ENCODE results near the gene PKNOX2.

PKNOX2 gene

DNA sequence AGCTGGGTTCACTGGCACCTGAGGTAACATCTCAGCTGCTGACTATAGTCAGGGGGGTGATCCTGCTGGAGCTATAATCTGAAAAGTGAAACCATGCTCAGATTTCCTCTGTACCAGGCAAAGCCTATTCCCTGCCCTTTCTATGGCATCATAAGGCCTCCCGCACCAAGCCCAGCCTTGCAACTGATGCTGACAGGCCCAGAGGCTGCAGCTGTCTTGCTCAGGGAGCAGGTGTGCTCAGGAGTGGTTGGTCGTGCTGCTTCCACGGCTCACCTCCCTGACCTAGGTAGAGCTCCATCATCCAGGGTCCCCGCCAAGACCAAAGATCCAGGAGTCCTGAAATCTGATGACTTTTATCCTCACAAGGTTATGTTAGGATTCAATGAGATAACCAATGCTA lies 209.8 kb downstream of the PKNOX2 start:
- H3K9me3 ChIP-seq, result no peaks in the 10 kb centered on the region
- H3K36me3 ChIP-seq (replicated peaks), result no peaks in the 10 kb centered on the region
- H3K27me3 ChIP-seq (ENCODE audit: low read depth), result no peaks in the 10 kb centered on the region
- in situ Hi-C loops (cut with MboI; ENCODE audit: low sequenced_read_pairs), result no loop called here
- no peak for DNase-seq (ENCODE audit: low spot score in 2 of 2)
- no peak overlapping the region for H3K4me3 ChIP-seq
- H3K4me1 ChIP-seq, result no peaks in the 10 kb centered on the region

DNA sequence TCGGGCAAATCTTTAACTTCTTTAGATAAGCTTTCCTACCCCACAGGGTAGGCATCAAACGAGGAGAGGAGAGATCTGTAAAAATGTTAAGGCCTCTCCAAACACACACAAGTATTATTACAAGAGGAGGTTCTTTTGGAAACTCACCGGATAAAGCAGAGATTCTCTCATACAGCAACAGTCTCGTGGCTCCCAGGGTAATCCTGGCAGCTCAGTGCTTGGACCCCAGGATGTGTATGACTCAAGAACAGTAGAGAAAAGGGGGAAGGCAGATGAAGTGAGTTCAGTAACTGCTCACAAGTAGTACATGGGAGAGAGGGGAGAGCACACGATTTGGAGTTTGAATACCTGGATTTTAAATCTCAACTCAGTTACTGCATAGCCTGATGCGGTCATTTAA lies 210.6 kb downstream of the PKNOX2 start:
- H3K36me3 ChIP-seq (replicated peaks), result no peaks in the 10 kb centered on the region
- DNase-seq (ENCODE audit: low spot score in 2 of 2), result no peak
- no peaks in the 10 kb centered on the region for H3K9me3 ChIP-seq
- no peaks in the 10 kb centered on the region; the same call in 1 of the 2 replicates for H3K27me3 ChIP-seq (ENCODE audit: low read depth)
- H3K4me3 ChIP-seq, result no peak overlapping the region
- in situ Hi-C loops (cut with MboI; ENCODE audit: low sequenced_read_pairs), result no loop called here
- no peaks in the 10 kb centered on the region for H3K4me1 ChIP-seq

DNA sequence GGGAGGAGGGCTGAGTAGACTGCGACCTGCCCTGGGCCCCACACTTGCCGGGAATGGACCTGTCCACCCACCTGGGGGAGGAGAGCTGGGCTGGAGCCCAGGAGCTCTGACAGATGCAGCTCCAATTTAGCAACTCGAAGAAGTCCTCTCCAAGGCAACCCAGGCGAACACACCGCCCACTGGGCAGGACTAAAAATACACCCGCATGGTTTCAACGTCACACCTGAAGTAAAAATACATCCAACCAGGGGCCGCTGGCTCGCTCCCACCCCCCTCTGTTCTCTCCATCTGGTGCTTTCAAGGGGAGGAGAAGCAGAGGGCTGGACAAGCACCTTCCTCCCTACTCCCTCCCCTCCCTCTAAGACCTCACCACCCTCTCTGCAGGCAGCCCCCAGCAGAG lies 211.6 kb downstream of the PKNOX2 start:
- H3K4me3 ChIP-seq, result no peak overlapping the region
- in situ Hi-C loops (cut with MboI; ENCODE audit: low sequenced_read_pairs), result no loop called here
- H3K4me1 ChIP-seq, result no peaks in the 10 kb centered on the region
- H3K27me3 ChIP-seq (ENCODE audit: low read depth), result no peaks in the 10 kb centered on the region; the same call in 1 of the 2 replicates
- no peaks in the 10 kb centered on the region for H3K9me3 ChIP-seq
- H3K36me3 ChIP-seq (replicated peaks), result no peaks in the 10 kb centered on the region
- DNase-seq (ENCODE audit: low spot score in 2 of 2), result no peak

DNA sequence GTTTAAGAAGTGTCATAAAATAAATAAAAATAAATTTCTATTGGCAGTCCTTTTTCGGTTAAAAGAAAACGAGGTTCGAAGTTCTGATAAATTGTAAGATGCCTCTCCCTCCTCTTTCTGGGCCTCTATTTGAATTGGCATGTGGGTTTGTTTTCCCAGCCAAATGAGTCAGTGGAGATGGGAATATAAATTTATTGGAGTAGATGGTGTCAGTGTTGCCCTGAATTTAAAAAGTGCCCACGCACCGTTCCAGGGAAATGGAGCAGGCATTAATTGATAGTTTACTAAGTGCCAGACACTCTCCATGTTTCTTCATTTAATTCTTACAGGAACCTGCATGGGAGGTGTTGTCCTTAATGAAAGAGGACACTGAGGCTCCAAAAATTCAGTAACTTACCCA lies 212.3 kb downstream of the PKNOX2 start:
- H3K36me3 ChIP-seq (replicated peaks), result no peaks in the 10 kb centered on the region
- in situ Hi-C loops (cut with MboI; ENCODE audit: low sequenced_read_pairs), result no loop called here
- DNase-seq (ENCODE audit: low spot score in 2 of 2), result no peak
- H3K4me1 ChIP-seq, result no peaks in the 10 kb centered on the region
- H3K9me3 ChIP-seq, result no peaks in the 10 kb centered on the region
- H3K4me3 ChIP-seq, result no peak overlapping the region
- H3K27me3 ChIP-seq (ENCODE audit: low read depth), result no peaks in the 10 kb centered on the region; the same call in 1 of the 2 replicates

DNA sequence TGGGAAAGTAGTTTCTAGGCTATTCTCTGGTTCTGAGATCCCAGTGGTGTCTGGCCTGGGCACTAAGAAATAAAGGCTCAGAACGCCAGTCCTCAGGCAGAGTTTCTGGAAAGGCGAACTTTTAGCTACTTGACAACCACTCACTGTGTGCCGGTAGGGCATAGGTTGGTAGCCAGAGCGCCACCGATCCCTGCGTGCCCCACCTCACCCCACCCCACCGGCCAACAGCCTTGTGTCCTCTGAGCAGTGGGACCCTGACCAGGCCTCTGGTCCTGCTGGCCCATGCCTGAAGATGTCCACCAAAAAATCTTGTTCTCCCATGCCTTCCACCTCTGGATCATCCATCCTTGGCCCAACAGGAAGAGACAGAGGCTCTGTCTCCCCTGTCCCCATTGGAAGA lies 213.5 kb downstream of the PKNOX2 start:
- Histone ChIP-seq H3K9me3 (no peaks in the 10 kb centered on the region), H3K4me3 (no peak overlapping the region), H3K4me1 (no peaks in the 10 kb centered on the region), H3K36me3 (replicated peaks) (no peaks in the 10 kb centered on the region), H3K27me3 (ENCODE audit: low read depth) (no peaks in the 10 kb centered on the region; the same call in 1 of the 2 replicates)
- DNase-seq (ENCODE audit: low spot score in 2 of 2), result no peak
- in situ Hi-C loops (cut with MboI; ENCODE audit: low sequenced_read_pairs), result no loop called here

DNA sequence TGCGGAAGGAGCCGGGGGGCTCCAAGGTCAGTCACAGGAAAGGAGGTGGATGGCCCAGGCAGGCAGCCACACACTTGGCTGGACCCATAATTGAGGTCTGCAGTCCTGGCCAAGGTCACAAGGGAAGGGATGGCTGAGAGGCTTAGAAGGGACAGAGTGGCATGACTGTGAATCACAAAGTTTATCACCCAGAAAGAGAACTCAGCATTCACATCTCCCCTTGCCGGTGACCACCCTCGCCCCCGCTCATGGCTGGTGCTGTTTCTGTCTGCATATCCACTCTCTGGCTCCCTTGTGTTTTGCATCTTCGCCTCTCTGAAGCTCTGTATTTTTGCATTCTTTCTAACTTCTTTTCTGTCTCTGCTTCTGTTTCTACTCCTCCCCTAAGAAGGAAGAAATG lies 214.0 kb downstream of the PKNOX2 start:
- in situ Hi-C loops (cut with MboI; ENCODE audit: low sequenced_read_pairs), result no loop called here
- no peak overlapping the region for H3K4me3 ChIP-seq
- DNase-seq (ENCODE audit: low spot score in 2 of 2), result no peak
- H3K9me3 ChIP-seq, result no peaks in the 10 kb centered on the region
- no peaks in the 10 kb centered on the region; the same call in 1 of the 2 replicates for H3K27me3 ChIP-seq (ENCODE audit: low read depth)
- H3K4me1 ChIP-seq, result no peaks in the 10 kb centered on the region
- no peaks in the 10 kb centered on the region for H3K36me3 ChIP-seq (replicated peaks)

DNA sequence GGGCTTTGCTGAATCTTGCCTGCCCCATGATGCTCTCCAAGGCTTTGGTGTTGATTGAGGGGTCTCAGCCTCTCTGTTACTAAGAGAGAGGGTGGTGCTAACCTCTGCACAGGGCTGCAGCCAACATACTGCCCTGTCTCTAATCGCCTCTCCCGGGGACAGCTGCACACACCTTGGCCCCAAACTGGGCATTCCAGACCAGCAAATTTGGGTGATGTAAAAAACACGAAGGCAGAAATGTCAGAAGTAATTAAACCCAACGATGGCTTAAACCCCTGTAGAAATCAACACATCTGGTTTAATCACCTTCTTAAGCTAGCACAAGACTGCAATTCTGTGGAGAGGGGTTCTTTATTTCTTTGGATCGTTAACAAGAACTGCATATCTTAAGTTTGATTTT lies 215.0 kb downstream of the PKNOX2 start:
- no peak for DNase-seq (ENCODE audit: low spot score in 2 of 2)
- H3K27me3 ChIP-seq (ENCODE audit: low read depth), result no peaks in the 10 kb centered on the region; the same call in 1 of the 2 replicates
- in situ Hi-C loops (cut with MboI; ENCODE audit: low sequenced_read_pairs), result no loop called here

DNA sequence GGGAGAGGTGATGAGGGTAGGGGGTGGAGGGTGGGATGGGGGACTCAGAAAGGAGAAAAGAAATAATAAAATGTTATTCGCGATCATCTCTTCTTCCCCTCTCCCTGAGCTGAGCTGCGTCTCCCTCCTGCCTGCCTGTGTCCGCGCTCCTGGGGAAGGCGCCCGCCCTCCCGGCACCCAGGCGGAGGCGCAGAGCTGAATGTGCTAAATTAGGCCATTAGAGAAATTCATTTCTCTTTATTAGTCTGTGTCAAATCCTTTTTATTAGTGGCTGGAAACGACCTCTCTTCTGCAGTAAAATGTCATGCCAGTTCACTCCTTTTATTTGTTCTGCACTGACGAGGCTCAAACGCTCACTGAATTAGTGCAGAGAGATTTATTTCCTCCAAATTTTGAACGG lies 215.4 kb downstream of the PKNOX2 start:
- Histone ChIP-seq H3K4me3 (no peak overlapping the region), H3K36me3 (replicated peaks) (no peaks in the 10 kb centered on the region), H3K4me1 (no peaks in the 10 kb centered on the region), H3K27me3 (ENCODE audit: low read depth) (no peaks in the 10 kb centered on the region; the same call in 1 of the 2 replicates), H3K9me3 (no peaks in the 10 kb centered on the region)
- DNase-seq (ENCODE audit: low spot score in 2 of 2), result no peak
- in situ Hi-C loops (cut with MboI; ENCODE audit: low sequenced_read_pairs), result no loop called here

More for the DNA sequence above, 215.0 kb downstream of the PKNOX2 start:
- no peaks in the 10 kb centered on the region for H3K36me3 ChIP-seq (replicated peaks)
- H3K9me3 ChIP-seq, result no peaks in the 10 kb centered on the region
- H3K4me1 ChIP-seq, result no peaks in the 10 kb centered on the region
- H3K4me3 ChIP-seq, result no peak overlapping the region

DNA sequence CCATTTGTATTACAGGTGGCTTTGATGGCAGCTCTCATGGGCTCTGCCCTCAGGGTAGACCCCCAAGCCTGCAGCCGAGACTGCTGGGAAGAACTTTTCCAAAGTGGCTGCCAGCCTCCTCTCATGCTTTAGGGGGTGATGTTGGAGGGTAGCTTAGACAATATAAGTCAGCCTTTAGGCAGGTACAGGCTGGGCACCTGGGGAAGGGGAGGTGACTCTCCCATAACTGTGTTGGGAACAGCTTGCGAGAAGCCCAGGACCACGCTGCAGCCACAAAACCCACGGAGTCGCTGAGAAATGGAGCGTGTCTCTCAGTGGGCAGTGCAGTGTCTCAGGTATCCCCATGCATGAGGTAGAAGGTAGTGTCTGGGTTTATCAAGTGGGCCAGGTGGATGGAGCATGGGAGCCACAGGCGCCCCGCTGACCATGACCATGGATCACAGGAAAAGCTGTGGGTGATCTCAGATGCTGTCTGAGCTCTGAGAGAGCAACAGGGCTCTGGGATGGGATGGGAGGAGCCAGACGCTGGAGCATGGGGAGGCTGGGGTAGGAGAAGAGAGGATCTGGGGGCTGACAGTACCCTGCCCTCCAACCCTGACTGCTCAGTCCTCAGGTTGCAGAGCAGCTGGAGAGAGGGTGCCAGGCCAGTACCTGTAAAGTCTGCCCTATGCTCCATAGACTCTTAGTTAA lies 216.3 kb downstream of the PKNOX2 start:
- Histone ChIP-seq H3K9me3 (no peaks in the 10 kb centered on the region), H3K36me3 (replicated peaks) (no peaks in the 10 kb centered on the region), H3K4me1 (no peaks in the 10 kb centered on the region), H3K4me3 (no peak overlapping the region), H3K27me3 (ENCODE audit: low read depth) (no peaks in the 10 kb centered on the region; the same call in 1 of the 2 replicates)
- no peak for DNase-seq (ENCODE audit: low spot score in 2 of 2)
- in situ Hi-C loops (cut with MboI; ENCODE audit: low sequenced_read_pairs), result no loop called here

DNA sequence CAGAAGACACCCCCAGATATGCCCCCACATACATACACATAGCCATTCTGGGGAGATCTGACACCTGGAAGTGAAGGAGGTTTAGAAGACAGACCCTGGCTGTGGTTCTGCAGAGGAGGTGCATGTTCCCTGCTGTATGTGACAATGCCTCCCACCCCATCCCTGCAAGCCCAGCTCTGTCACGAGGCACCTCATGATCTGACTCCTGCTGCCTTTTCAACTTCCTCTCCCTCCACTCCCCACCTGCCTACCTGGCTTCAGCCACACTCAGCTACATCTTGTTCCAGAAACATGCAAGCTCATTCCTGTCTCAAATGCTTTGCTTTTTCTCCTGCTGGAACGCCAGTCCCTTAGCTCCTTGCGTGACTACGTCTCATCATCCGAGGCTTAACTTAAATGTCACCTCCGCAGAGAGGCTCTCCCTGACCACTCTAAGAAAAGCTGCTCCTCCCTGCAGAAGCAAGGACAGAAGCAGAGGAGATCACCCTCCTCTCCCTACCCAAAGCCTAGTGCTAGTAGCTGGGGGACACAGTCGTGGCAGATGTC lies 217.0 kb downstream of the PKNOX2 start:
- DNase-seq (ENCODE audit: low spot score in 2 of 2), result no peak
- Histone ChIP-seq H3K36me3 (replicated peaks) (no peaks in the 10 kb centered on the region), H3K9me3 (no peaks in the 10 kb centered on the region), H3K4me3 (no peak overlapping the region), H3K4me1 (no peaks in the 10 kb centered on the region), H3K27me3 (ENCODE audit: low read depth) (no peaks in the 10 kb centered on the region; the same call in 1 of the 2 replicates)
- in situ Hi-C loops (cut with MboI; ENCODE audit: low sequenced_read_pairs), result no loop called here

DNA sequence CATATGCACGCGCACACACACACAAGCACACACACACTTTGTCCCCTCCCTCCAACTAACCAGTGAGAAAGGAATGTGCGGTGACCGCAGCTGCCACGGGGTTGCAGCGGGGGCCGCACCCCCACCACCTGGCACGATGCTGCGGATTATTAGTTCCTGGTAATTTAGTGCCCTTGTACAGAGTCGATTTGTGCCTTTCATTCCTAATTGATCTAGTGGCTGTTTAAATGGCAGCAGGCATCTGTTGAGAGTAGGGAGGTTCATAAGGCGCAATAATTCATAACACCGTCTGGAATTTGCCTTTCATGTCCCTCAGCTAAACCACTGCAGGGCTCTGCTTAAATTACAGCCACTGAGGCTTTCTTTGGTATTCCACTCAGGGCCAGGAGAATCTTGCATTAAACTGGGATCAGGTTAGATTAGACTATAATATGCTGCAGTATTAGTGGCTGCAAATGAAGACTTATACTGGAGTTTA lies 217.8 kb downstream of the PKNOX2 start:
- Histone ChIP-seq H3K4me3 (no peak overlapping the region), H3K27me3 (ENCODE audit: low read depth) (no peaks in the 10 kb centered on the region; the same call in 1 of the 2 replicates), H3K36me3 (replicated peaks) (no peaks in the 10 kb centered on the region), H3K4me1 (no peaks in the 10 kb centered on the region), H3K9me3 (no peaks in the 10 kb centered on the region)
- in situ Hi-C loops (cut with MboI; ENCODE audit: low sequenced_read_pairs), result no loop called here
- no peak for DNase-seq (ENCODE audit: low spot score in 2 of 2)

DNA sequence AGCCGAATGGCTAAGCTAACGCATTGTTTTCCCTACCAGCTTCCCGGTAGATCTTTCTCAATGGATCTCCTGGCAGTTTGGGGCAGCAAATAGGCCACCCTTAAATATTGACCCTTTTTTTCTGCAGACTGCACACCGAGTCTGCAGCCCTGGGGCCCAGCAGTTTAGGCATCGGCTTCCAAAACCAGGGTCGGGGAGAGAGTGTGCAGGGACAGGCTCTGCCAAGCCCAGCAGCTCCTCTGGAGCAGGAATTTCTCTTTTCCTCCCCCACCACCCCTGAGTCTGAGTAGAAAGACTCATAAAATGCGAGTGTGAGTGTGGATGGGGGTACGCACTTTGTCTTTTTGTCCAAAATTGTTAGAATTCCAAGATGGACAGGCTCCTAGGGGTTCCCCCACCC lies 218.3 kb downstream of the PKNOX2 start:
- DNase-seq (ENCODE audit: low spot score in 2 of 2), result no peak
- H3K36me3 ChIP-seq (replicated peaks), result no peaks in the 10 kb centered on the region
- no peak overlapping the region for H3K4me3 ChIP-seq
- H3K4me1 ChIP-seq, result no peaks in the 10 kb centered on the region
- H3K27me3 ChIP-seq (ENCODE audit: low read depth), result no peaks in the 10 kb centered on the region; the same call in 1 of the 2 replicates
- in situ Hi-C loops (cut with MboI; ENCODE audit: low sequenced_read_pairs), result no loop called here
- H3K9me3 ChIP-seq, result no peaks in the 10 kb centered on the region

DNA sequence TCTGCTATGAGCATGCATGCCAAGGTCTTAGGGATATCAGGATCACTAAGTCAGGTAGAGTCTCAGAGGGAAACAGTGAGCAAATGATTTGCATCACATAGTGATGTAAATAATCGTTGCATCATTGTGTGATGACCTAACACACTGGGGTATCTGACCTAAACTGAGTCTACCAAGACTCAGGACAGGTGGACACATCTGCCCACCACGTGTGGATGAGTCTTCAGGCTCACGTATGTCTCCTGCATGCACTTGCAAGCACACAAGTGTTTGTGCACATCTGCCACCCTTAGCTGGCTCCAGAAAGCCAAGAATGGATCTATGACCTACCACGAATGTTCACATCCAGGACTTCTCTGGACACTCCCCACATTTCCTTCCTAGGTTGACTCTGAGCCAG lies 220.3 kb downstream of the PKNOX2 start:
- no peaks in the 10 kb centered on the region for H3K4me1 ChIP-seq
- H3K36me3 ChIP-seq (replicated peaks), result no peaks in the 10 kb centered on the region
- no peaks in the 10 kb centered on the region for H3K9me3 ChIP-seq
- in situ Hi-C loops (cut with MboI; ENCODE audit: low sequenced_read_pairs), result no loop called here
- no peaks in the 10 kb centered on the region; the same call in 1 of the 2 replicates for H3K27me3 ChIP-seq (ENCODE audit: low read depth)
- DNase-seq (ENCODE audit: low spot score in 2 of 2), result no peak
- no peak overlapping the region for H3K4me3 ChIP-seq

DNA sequence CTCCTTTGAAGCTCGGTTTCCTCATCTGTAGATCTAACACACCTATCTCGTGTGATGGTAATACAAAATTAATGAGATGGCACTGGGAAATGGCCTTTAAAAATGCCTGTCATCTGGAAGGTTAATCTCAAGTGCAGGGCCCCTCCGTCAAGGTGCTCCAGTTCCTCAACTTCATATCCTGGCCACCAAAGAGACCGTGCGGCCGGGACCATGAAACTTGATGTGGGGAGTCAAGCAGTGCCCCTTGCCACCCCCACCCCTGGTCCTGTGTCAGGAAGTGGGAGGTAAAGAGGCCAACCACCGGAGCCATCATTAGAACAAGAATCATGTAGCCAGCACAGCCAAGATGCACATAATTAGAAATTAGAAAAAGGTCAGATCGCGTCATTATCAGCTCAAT lies 223.3 kb downstream of the PKNOX2 start:
- no peaks in the 10 kb centered on the region for H3K36me3 ChIP-seq (replicated peaks)
- no peaks in the 10 kb centered on the region for H3K4me1 ChIP-seq
- DNase-seq (ENCODE audit: low spot score in 2 of 2), result no peak
- in situ Hi-C loops (cut with MboI; ENCODE audit: low sequenced_read_pairs), result no loop called here
- H3K4me3 ChIP-seq, result no peak overlapping the region
- H3K27me3 ChIP-seq (ENCODE audit: low read depth), result no peaks in the 10 kb centered on the region
- no peaks in the 10 kb centered on the region for H3K9me3 ChIP-seq

Data from HAP-1 (cell line).